ENCODE data around the gene FOXE1.

Gene FOXE1

DNA sequence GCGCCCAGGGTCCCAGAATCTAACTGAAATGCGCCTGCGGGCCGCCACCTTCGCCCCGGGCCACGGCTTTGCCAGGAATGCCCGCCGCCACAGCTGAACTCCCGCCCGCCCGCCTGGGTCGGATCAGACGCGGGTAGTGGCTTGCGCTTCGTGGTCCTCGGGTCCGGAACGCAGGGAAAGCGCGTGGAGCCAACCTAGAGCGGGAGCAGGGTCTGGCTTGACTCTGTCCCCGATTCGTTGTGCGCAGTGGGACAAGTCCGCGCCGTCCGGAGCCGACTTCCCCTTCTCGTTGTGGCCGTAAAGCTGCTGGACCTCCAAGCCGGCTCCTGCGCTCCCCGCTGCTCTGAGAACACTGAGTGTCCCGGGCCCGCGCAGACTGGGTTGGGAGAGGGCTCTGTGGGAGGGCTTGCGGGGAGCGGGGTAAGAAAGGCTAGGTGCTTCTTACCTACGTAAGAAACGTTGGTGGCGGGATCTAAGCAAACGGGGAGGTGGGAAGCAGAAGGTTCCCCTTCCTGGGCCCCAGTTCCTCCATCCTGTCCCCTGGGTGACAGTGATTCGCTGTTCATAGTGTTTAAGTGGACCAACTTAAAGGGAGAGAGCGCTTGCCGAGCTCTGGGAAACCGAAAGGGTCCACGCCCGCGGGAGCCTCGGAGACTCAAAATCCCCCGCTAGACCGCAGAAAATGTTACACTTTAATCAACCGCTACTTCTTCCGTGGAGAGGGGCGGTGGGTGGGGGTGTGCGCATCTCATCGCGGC, 4.4 kb upstream of the FOXE1 start:
- DNase-seq (ENCODE audit: low spot score): no peak

GRCh38 chr9:97849980-97850379, 3.0 kb upstream of the FOXE1 start:
- DNase-seq (ENCODE audit: low spot score): no peak

GRCh38 chr9:97850746-97851445, 2.1 kb upstream of the FOXE1 start:
- DNase-seq (ENCODE audit: low spot score): no peak

DNA sequence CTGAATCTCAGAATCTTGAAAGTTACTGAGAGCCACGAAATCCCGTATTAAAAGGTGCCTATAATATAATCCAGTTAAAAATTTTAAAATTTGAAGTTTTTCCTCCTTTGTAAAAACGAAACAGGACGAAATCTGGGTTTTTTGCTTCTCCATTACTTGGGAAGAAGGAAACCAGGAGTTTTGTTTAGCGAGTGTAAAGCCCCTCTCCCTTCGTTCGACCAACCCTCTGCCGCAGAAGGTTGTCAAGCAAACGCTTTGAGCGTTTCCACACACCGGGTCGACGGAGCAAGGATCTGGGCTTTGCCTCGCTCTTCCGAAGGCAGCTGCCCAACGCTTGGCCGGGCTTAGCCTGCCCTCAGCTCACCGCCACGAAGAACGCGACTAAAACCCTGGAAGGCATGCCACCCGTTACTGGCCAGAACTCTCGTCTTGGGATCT, 1.6 kb upstream of the FOXE1 start:
- no peak for DNase-seq (ENCODE audit: low spot score)

GRCh38 chr9:97852001-97852398, 1.0 kb upstream of the FOXE1 start:
- DNase-seq (ENCODE audit: low spot score): no peak

DNA sequence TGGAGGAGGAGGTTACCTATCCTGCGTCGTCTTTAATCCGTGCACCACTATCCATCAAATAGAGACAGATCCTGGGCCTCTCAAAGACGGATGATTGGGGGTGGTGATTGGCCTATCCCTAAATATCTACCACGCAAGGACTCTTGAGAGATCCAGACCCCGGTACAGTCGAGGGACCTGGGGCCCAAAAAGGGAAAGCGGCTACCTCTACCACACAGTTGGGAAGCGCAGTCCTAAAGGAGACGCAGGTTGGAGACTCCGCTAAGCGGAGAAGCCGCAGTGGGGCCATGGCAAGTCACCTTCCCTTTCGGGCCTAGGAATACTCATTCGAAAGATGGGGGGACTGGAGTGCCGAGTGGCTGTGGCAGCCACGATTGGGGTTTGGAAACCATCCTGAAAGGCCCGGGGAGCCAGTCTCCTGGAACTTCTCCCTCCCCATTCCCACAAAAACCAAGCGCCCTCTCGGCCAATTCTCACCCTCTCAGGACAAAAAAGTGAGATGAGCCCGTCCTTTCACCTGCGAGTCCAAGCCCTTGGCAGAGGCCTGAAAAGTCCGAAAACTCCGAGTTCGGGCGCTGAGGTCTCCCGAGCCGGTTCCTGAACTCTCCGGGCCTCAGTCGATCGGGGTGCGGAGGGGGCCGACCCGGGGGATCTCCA, 499 bp upstream of the FOXE1 start:
- DNase-seq (ENCODE audit: low spot score): no peak

DNA sequence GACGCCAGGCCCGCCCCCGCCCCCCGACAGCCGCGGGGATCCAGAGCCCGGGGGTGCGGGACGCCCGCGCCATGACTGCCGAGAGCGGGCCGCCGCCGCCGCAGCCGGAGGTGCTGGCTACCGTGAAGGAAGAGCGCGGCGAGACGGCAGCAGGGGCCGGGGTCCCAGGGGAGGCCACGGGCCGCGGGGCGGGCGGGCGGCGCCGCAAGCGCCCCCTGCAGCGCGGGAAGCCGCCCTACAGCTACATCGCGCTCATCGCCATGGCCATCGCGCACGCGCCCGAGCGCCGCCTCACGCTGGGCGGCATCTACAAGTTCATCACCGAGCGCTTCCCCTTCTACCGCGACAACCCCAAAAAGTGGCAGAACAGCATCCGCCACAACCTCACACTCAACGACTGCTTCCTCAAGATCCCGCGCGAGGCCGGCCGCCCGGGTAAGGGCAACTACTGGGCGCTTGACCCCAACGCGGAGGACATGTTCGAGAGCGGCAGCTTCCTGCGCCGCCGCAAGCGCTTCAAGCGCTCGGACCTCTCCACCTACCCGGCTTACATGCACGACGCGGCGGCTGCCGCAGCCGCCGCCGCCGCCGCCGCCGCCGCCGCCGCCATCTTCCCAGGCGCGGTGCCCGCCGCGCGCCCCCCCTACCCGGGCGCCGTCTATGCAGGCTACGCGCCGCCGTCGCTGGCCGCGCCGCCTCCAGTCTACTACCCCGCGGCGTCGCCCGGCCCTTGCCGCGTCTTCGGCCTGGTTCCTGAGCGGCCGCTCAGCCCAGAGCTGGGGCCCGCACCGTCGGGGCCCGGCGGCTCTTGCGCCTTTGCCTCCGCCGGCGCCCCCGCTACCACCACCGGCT, 1.0 kb downstream of the FOXE1 start:
- no peak for DNase-seq (ENCODE audit: low spot score)

DNA sequence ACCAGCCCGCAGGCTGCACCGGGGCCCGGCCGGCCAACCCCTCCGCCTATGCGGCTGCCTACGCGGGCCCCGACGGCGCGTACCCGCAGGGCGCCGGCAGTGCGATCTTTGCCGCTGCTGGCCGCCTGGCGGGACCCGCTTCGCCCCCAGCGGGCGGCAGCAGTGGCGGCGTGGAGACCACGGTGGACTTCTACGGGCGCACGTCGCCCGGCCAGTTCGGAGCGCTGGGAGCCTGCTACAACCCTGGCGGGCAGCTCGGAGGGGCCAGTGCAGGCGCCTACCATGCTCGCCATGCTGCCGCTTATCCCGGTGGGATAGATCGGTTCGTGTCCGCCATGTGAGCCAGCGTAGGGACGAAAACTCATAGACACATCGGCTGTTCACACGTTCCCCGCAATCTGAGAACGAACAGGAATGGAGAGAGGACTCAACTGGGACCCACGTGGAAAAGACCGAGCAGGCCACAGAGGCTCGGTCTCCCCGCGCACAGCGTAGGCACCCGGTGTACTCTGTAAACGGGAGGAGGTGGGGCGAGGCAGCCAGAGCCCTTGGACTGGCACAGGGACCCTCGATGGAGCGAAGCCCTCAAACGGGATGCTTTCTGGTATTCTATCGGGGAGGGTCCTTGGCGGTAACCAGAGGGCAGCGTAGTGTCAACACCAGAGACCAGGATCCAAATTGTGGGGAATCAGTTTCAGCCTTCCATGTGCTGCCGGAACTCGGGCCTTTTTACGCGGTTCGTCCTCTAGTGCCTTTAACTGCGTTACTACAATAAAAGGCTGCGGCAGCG, 1.9 kb downstream of the FOXE1 start:
- DNase-seq (ENCODE audit: low spot score): no peak

- DNase-seq (ENCODE audit: low spot score): no peak
These were observed 2.5 kb downstream of the FOXE1 start for GRCh38 chr9:97855486-97855875.

GRCh38 chr9:97855899-97856298, 2.9 kb downstream of the FOXE1 start:
- no peak for DNase-seq (ENCODE audit: low spot score)

GRCh38 chr9:97856857-97857605, 4.0 kb downstream of the FOXE1 start:
- no peak for DNase-seq (ENCODE audit: low spot score)

DNA sequence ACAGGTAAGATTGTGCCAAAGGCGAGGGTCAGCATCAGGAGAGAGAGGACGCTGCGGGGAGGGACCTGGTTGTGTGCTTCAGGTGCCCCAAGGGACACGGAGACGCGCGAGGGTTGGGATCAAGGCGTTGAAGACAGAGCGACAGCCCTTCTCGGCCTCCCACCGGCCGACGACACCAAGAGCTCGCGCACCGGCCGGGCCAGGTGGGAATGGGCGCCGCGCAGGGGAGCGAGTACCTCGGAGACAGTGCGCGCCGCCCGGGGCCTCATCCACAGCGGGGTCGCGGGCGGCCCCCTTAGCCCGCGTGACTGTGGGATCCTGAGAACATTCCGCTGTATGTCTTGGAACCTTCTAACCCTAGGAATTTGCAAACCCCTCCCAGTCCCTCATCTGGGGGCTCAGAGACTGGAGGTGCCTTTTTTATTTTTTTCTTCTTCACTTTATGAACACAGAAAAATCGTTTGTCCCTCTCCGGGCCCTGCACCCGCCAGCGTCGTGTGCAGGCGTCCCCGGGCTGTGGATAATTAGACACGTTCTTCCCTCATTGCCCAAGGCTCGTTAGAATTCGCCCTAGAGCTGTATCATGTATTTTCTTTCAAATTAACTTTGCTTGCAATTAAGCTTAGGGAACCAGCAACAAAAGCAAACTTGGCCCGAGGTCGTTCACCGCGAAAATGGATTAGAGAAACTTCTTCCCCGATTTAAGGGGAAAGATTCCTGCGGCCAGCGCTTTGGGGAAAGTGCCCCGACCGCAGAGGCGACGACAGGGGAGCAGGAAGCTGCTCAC, 4.8 kb downstream of the FOXE1 start:
- DNase-seq (ENCODE audit: low spot score): no peak

- no peak for DNase-seq (ENCODE audit: low spot score)
These were observed 5.3 kb downstream of the FOXE1 start for GRCh38 chr9:97858393-97858713.

DNA sequence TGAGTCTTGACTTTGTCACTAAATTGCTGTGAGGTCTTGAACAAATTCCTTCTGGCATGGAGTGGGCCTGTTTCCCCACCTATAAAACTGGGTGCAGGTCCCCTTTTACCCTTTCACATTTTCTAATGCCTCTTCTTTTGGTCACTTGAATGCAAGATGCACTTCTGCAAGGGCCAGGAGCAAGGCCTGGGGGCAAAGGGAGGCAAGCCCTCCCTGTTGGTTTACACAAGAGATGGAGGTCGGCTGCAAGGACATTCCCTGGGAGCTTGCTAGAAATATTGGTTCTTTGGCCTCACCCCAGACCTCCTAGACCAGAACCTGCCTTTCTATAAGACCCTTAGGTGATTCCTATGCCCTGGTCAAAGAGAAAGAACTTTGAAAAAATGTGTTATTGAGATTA, 5.8 kb downstream of the FOXE1 start:
- DNase-seq (ENCODE audit: low spot score): no peak

DNA sequence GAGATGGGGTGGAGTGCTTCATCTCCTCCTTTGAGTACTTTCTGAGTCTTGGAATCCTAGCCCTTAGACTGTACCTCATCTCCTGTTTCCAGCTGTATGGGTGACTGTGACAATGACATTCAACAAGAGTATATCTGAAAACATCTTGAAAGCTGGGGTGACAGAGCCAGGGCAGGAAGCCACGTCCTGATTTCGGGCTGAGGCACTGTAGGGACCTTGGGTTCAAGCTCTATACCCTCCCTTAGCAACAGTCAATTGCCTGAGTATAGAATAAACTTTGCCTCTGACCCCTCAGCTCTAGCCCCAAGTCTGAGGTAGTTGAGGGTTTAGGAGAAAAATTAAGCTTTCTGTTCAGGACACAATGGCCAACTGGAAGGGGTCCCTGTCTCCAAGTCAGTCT, 6.3 kb downstream of the FOXE1 start:
- DNase-seq (ENCODE audit: low spot score): no peak

GRCh38 chr9:97860451-97861147, 7.6 kb downstream of the FOXE1 start:
- DNase-seq (ENCODE audit: low spot score): no peak

- DNase-seq (ENCODE audit: low spot score): no peak
These were observed 8.1 kb downstream of the FOXE1 start for GRCh38 chr9:97861148-97861475.

GRCh38 chr9:97863314-97863713, 10.3 kb downstream of the FOXE1 start:
- no peak for DNase-seq (ENCODE audit: low spot score)

DNA sequence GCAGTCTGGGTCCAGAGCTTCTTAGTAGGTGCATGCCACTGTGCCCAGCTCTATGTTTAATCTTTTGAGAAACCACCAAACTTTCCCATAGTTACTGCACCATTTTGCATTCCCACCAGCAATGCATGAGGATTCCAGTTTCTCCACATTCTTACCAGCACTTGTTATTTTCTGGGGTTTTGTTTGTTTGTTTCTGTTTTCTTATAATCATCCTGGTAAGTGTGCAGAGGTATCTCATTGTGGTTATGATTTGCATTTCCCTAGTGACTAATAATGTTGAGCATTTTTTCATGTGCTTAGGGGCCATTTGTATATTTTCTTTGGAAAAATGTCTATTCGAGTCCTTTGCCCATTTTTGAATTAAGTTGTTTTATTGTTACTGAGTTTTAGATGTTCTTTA, 11.4 kb downstream of the FOXE1 start:
- DNase-seq (ENCODE audit: low spot score): no peak

GRCh38 chr9:97866300-97866699, 13.3 kb downstream of the FOXE1 start:
- no peak for DNase-seq (ENCODE audit: low spot score)

Measured in kidney capillary endothelial cell (primary cell).